GM12891 (cell line): ENCODE results near the gene GTF2IRD2. TPM values are rescaled to one million over a fixed set of nuclear protein-coding genes. Genes with fewer than 3 reads are reported as not detected.
A peak's percentile ranks its signal among the peaks of the same experiment; 100 is the strongest.
"Not testable (repeated sequence)": the region's sequence is repeated elsewhere in the genome, so short reads cannot be mapped to it uniquely, and the experiment has no call there.

ENCODE experiments used
- DNase-seq: peaks from one replicate; pipeline ENCODE4 v3.0.0; 2011; ENCODE audit warnings: low spot score; ENCODE audit not compliant: insufficient read length
- FAIRE-seq: peaks from 2 replicates; lab custom pipeline; 2011; peaks lifted over from hg19 to GRCh38; lab: Jason Lieb, UNC
- POLR2A ChIP-seq: IDR thresholded peaks from 2 replicates; pipeline ENCODE4 v1.6.1; 2011; ENCODE audit warnings: low read depth, low read length, control low read depth
- POLR2AphosphoS5 ChIP-seq: IDR thresholded peaks from 2 replicates; pipeline ENCODE4 v1.6.1; 2011; ENCODE audit warnings: low read depth, low read length, control low read depth
- TAF1 ChIP-seq: IDR thresholded peaks from 2 replicates; pipeline ENCODE4 v1.6.1; 2011; ENCODE audit warnings: low read depth, low read length, control low read depth
- polyA plus RNA-seq: library from polyadenylated mRNA; unstranded; fragments of >200 nt; gene quantifications from one replicate; pipeline ENCODE4 v1.2.1, GENCODE V29; 2012; ENCODE audit warnings: low read depth, missing spikeins, inconsistent platforms; ENCODE audit not compliant: missing spikeins

Gene GTF2IRD2
- 13.6 TPM for polyA plus RNA-seq

DNA sequence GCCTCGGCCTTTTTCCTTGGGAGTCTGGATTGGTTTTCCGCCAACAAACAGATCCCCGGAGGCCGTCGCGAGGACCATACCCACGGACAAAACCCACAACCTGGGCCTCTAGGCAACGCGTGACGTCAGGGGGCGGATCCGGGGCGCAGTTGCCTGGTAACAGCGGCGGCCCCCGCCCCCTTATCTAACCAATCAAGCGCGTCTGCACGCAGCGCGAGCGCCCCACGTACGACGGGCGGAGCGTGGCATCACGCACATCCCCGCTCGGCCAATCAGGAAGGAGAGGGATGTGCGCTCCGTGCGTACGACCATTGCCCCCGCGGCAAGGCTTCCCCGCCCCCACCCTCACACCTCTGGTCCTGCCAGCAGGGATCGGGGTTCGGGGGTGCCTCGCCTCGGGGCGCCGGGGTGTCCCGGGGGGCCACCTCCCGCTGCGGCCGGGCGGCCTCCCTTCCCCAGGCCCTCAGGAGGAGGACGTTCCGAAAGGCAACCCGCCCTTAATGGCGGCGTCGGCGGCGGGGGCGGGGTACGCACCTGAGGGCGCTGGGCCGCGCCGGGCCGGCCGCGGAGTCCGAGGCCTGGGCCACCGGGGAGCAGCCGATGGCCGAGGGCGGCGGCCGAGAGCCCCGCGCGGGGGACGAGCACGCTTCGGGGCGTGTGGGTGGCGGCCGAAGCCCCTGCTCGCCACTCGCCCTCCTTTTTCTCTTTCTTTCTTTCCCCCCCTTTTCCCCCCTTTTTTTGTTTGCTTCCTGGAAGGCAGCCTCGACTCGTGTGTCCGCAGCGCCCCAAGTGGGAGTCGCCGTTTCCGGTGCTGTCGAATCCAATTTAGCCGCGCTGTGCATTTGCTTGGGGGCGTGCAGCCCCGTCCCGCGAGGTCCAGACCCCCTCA, at the start of gene GTF2IRD2:
TSS of gene GTF2IRD2 (minus strand) at position 773 of the 889 bp plus-strand sequence. CDS start 15,227 bp downstream, outside the sequence.
- FAIRE-seq, DNase-seq: not testable (repeated sequence)

DNA sequence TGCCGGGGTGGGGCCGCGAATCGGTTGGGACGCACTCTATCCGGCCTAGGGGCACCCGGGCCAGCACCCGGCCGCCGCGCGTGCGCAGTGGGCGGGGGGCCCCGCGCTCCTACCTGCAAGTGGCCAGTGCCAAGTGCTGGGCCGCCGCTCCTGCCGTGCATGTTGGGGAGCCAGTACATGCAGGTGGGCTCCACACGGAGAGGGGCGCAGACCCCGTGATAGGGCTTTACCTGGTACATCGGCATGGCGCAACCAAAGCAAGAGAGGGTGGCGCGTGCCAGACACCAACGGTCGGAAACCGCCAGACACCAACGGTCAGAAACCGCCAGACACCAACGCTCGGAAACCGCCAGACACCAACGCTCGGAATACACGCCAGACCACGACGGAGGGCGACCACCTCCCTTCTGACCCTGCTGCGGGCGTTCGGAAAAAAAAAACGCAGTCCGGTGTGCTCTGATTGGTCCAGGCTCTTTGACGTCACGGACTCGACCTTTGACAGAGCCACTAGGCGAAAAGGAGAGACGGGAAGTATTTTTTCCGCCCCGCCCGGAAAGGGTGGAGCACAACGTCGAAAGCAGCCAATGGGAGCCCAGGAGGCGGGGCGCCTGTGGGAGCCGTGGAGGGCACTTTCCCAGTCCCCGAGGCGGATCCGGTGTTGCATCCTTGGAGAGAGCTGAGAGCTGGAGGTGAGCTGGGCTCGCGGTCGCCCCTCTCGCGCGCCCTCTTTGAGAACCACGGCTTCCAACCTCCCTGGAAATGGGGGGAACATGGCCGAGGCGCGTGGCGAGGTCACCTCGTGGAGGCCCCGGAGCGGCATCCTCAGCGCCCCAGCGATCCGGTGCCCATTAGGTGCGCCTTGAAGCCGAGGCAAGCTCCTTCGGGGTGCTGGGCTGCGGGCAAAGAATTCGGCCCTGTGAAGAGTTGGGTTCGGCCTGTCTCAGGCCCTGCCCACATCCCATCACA, 39.0 kb upstream of the GTF2IRD2 start:
- DNase-seq, FAIRE-seq: not testable (repeated sequence)
- peak; percentile 73 for TF ChIP-seq POLR2A
- TF ChIP-seq POLR2AphosphoS5, result peak; percentile 69
- TF ChIP-seq TAF1, result peak; percentile 72; the same call in 1 of the 2 replicates

DNA sequence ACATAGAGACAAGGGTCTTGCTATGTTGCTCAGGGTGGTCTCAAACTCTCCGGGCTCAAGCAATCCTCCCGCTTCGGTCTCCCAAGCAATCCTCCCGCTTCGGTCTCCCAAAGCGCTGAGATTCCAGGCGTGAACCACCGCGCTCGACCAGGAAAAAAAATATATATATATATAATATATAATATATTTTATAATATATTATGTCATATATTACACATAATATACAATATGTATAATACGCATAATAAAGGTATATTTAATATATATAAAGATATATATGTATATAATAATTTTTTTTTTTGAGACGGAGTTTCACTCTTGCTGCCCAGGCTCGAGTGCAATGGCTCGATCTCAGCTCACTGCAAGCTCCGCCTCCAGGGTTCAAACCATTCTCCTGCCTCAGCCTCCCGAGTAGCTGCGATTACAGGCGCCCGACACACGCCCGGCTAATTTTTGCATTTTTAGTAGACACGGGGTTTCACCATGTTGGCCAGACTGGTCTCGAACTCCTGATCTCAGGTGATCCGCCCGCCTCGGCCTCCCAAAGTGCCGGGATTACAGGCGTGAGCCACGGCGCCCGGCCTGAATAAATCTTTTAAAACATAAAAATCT, 38.2 kb upstream of the GTF2IRD2 start:
- not testable (repeated sequence) for FAIRE-seq

DNA sequence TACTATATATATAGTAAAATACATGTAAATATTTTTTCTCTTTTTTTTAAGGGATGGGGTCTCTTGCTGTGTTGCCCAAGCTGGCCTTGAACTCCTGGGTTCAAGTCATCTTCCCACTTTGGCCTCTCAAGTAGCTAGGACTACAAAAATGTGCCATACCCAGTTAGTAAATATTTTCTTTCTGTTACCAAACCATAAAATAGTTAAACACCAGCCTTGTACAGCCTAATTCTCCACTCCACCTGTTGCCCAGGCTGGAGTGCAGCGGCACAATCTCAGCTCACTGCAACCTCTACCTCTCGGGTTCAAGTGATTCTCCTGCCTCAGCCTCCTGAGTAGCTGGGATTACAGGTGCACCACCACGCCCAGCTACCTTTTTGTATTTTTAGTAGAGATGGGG, 33.9 kb upstream of the GTF2IRD2 start:
- DNase-seq, FAIRE-seq: not testable (repeated sequence)

More for the DNA sequence above, 38.2 kb upstream of the GTF2IRD2 start:
- DNase-seq, result not testable (repeated sequence)

DNA sequence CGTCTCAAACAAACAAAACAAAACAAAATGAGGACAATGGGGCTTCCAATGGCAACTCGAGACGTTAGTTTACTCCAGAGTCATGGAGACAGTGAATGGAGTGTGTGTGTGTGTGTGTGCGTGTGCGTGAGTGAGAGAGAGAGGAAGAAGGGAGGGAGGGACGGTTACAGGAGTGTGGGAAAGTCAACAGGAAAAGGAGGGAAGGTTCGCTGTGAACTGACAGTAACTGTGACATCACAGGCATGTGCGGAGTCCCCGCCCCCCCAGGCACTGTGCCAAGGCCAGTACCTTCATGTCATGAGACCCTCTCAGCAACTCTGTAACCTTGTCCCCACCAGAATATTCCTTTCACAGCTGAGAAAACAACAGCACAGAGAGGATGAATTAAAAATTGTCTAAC, 30.7 kb upstream of the GTF2IRD2 start:
- not testable (repeated sequence) for FAIRE-seq, DNase-seq

DNA sequence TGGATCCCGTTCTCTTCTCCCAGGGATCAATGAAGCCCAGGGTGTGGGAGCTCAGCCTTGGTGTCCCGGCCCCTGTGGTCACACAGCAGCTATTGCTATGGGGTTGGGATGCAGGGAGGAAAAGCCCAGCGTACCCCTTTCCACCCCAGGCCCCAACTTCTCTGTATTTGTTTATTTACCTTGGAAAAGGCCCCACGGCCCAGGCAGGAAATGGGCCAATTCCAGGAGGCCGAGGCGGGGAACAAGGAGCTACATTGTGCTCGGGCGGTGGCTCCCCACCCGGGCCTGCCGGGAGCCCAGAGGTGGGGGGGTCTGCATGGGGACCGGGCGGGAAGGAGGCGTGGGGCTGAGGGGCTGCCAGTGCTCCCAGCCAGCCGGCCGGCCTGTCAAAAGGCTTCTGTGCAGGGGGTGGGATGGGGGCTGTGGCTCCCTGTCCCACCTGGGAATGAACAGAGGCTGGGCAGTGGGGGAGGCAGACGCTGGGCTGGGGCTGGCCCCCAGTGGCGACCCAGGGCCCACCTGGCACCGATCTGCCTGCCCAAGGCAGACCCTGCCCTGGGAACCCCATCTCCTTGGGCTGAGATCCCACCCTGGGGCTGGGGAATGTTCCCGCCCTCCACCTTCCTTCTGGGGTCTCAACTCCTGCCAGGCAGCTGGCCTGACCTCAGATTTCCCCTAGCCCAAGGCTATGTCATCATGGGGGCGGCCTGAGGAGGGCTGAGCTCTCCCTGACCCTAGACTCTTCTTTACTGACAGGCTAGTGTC, 23.5 kb upstream of the GTF2IRD2 start:
- not testable (repeated sequence) for FAIRE-seq, DNase-seq

DNA sequence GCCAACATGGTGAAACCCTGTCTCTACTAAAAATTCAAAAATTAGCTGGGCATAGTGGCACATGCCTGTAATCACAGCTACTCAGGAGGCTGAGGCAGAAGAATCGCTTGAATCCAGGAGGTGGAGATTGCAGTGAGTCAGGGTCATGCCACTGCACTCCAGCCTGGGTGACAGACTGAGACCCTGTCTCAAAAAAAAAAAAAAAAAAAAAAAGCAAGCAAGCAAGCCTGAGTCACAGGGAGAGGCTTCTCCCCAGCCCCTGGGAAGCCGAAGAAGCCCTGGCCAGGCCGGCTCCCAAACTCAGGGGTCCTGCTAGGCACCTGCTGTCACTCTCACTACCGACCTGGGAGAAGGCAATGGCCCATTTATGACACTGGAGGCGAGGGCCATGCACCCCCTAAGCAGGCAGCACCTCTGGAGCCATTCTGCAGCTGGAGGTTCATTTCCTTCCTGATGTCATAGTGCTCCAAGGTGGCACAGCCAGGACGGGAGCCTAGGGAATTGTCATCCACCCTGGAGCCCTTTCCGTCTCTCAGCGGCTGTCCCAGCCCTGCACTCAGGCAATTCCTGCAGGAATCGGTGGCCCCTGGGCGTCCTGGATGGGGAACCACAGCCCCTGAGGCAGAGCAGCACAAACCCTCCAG, 22.8 kb upstream of the GTF2IRD2 start:
- DNase-seq, FAIRE-seq: not testable (repeated sequence)

DNA sequence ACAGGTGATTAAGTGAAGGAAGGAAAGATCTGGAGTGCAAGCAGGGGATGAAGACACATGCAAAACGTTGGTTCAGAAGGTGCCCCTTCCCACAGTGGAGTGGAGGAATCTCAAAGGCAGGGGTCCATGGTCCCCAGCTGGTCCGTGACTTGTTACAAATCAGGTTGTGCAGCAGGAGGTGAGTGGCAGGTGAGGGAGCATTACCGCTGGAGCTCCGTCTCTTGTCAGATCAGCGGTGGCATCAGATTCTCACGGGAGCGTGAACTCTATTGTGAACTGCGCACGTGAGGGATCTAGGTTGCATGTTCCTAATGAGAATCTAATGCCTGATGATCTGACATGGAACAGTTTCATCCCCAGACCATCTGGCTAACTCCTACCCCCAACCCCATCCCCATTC, 21.1 kb upstream of the GTF2IRD2 start:
- not testable (repeated sequence) for DNase-seq, FAIRE-seq

DNA sequence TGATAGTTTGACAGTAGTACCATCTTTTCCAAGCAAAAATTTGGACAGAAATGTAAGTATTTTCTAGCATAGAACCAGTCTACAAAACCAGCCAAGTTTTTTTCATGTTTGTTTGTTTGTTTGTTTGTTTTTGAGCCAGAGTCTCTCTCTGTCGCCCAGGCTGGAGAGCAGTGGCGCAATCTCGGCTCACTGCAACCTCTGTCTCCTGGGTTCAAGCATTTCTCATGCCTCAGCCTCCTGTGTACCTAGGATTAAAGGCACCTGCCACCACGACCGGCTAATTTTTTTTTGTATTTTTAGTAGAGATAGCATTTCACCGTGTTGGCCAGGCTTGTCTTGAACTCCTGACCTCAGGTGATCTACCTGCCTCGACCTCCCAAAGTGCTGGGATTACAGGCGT, 14.4 kb upstream of the GTF2IRD2 start:
- not testable (repeated sequence) for FAIRE-seq, DNase-seq

DNA sequence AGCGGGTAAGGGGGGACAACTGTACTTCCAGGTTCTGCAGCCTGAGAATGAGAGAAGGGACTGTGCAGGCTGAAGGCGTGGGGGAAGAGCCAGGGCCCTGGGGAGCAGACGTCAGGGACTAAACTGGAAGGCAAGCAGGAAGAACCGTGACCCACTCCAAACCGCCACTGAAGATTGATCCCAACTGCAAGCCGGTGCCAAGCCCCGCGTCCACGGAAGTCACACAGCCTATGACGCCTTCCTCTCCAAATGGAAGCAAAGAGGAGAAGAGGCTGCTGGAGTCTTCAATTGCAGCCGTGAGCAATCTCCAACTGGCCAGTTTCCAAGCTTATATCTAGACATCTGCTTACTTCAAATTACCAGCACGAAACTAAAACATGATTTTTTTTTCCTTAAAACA, 1.6 kb downstream of the GTF2IRD2 start:
- DNase-seq, FAIRE-seq: not testable (repeated sequence)

DNA sequence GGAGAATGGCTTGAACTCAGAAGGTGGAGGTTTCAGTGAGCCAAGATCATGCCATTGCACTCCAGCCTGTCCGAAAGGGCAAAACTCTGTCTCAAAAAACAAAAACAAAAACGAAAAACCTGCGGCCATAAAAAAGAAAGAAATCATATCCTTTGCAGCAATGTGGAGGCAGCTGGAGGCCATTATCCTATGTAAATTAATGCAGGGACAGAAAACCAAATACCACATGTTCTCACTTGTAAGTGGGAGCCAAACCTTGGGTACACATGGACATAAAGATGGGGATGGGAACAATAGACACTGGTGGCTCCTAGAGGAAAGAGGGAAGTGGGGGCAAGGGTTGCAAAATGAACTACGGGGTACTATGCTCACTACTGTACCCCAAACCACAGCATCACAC, 21.0 kb downstream of the GTF2IRD2 start:
- FAIRE-seq, DNase-seq: not testable (repeated sequence)

DNA sequence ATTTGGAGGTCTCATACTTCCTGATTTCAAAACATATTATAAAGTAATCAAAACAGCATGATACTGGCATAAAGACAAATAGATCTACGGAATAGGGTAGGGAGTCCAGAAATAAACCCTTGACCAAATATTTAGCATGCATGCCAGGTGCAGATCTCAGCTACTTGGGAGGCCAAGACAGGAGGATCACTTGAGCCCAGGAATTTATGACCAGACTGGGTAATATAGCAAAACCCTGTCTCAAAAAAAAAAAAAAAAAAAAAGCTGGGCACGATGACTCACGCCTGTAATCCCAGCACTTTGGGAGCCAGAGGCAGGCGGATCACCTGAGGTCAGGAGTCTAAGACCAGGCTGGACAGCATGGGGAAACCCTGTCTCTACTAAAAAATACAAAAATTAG, 21.4 kb downstream of the GTF2IRD2 start:
- not testable (repeated sequence) for FAIRE-seq, DNase-seq

DNA sequence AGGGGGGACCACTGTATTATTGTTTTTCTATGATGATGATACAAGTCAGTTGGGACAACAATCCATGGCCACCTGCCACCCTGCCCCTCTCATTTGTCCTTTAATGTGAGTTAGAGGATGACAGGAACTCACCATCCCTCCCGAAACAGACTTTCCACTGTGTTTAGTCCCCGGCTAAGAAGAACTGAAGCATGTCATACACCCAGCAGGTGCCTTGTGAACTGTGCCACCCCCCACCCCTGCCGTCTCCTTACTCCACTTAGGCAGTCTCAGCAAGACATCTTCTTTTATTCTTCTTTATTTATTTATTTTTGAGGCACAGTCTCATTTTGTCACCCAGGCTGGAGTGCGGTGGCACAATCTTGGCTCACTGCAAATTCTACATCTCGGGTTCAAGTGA, 30.1 kb downstream of the GTF2IRD2 start:
- not testable (repeated sequence) for FAIRE-seq, DNase-seq

DNA sequence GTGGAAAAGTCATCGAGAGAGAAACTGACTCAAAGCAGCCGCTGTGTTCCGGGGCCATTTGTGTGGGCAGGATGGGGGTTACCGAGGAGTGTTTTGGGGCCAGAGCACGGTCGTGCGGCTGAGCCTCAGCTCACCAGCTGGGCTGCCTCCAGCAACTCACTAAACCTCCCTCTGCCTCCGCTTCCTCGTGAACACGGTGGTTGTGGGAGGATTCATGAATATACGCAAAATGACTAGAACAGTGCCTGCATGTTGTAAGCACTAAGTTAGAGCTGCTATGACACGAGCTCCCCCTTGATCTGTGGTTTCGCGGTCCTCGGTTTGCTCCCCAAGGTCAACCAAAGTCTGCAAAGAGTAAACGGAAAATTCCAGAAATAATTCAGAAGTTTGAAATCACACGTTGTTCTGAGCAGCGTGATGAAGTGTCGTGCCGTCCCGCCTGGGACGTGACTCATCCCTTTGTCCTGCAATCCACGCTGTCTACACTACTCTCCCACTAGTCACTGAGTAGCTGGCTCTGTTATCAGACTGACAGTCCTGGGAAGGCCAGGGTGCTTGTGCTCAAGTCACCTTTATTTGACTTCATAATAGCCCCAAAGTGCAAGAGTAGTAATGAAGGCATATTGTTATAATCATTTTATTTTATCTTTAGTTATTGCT, 31.1 kb downstream of the GTF2IRD2 start:
- not testable (repeated sequence) for DNase-seq, FAIRE-seq

DNA sequence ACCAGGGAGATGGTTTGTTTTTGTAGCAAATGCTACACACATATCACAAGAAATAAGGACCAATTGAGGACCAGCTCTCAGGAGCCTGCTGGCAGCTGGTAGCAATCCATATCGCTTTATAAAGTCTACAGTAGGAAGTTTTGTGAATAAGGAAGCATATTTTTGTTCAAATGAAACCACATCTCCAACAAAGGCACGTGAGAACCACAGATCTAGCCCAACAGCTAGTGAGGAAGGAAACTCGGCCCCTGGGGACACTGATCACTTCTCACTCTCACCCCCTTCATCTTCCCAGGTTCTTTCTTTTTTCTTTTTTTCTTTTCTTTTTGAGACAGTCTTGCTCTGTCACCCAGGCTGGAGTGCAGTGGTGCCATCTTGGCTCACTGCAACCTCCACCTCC, 35.5 kb downstream of the GTF2IRD2 start:
- DNase-seq, FAIRE-seq: not testable (repeated sequence)

DNA sequence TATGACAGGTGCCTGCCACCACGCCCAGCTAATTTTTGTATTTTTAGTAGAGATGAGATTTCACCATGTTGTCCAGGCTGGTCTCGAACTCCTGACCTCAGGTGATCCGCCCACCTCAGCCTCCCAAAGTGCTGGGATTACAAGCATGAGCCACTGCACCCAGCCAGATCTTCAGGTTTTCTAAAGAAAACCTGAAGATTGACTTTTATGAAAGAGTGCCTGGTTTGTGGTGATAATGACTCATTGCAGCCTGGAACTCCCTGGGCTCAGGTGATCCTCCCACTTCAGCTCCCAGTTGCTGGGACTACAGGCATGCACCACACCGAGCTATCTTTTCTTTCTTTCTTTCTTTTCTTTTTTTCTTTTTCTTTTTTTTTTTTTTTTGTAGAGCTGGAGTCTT, 52.8 kb downstream of the GTF2IRD2 start:
- not testable (repeated sequence) for DNase-seq, FAIRE-seq
